ENCODE measurements around the gene ANKRD33B. TPM values are rescaled to one million over a fixed set of nuclear protein-coding genes. Genes with fewer than 3 reads are reported as not detected.

The ANKRD33B gene
- total and polyA plus RNA-seq, 9 of the 15 experiments (the other 6 are each of a cell fraction or from before 2014, with no cell fraction given): 0.10 to 1.7 (median 0.40) TPM

GRCh38 chr5:10595672-10596309 is 31.9 kb downstream of the ANKRD33B start (continued):
- TF ChIP-seq FOXO4 (CRISPR knock-in tag; IDR thresholded peaks at IDR 0.05) (no peak), PCBP1 (IDR thresholded peaks at IDR 0.05; ENCODE audit: low read depth, low read length, poor library complexity, severe bottlenecking) (no peak), HDAC6 (IDR thresholded peaks at IDR 0.05; ENCODE audit: low read depth, low read length) (no peak), YY1 (IDR thresholded peaks at IDR 0.05; ENCODE audit: borderline replicate concordance in 1 of 3, control insufficient read depth in 1 of 3, extremely low read depth in 1 of 3, insufficient read depth in 3 of 3, insufficient read length in 1 of 3, insufficient replicate concordance in 2 of 3, low read depth in 1 of 3, low read length in 2 of 3) (peak in 1 of 3 experiments; percentile 30), NR2C2 (CRISPR knock-in tag; IDR thresholded peaks at IDR 0.05) (no peak), NR2C2 (tag; IDR thresholded peaks at IDR 0.05) (peak; percentile 59), IRF9 (tag; IDR thresholded peaks at IDR 0.05) (no peak), TEAD4 (IDR thresholded peaks at IDR 0.05; ENCODE audit: low read length) (peak; percentile 24; the same call in 1 of the 2 replicates), TEAD4 (CRISPR knock-in tag; IDR thresholded peaks at IDR 0.05; ENCODE audit: borderline replicate concordance) (no peak), ZNF274 (IDR thresholded peaks at IDR 0.05; ENCODE audit: borderline replicate concordance, low read depth, low read length) (no peak), U2AF1 (optimal IDR thresholded peaks at IDR 0.05; ENCODE audit: low read depth, low read length) (no peak), ZNF431 (CRISPR knock-in tag; IDR thresholded peaks at IDR 0.05) (no peak), ZBTB8A (IDR thresholded peaks at IDR 0.05; ENCODE audit: partially characterized antibody) (no peak), HNRNPL (IDR thresholded peaks at IDR 0.05; ENCODE audit: low read depth, low read length) (no peak), MAFF (IDR thresholded peaks at IDR 0.05; ENCODE audit: low read length) (peak; percentile 47; the same call in 1 of the 2 replicates), STAT5A (IDR thresholded peaks at IDR 0.05; ENCODE audit: borderline replicate concordance, low read length) (no peak), BDP1 (IDR thresholded peaks at IDR 0.05; ENCODE audit: insufficient read depth, insufficient read length) (no peak), SMAD4 (CRISPR knock-in tag; conservative IDR thresholded peaks at IDR 0.05) (0 out of 2 replicates have a peak, but pooled peaks have one; percentile 31), IFI16 (CRISPR knock-in tag; IDR thresholded peaks at IDR 0.05) (no peak), CBFA2T2 (conservative IDR thresholded peaks at IDR 0.05) (no peak)
- TF ChIP-seq, protein P1, sequence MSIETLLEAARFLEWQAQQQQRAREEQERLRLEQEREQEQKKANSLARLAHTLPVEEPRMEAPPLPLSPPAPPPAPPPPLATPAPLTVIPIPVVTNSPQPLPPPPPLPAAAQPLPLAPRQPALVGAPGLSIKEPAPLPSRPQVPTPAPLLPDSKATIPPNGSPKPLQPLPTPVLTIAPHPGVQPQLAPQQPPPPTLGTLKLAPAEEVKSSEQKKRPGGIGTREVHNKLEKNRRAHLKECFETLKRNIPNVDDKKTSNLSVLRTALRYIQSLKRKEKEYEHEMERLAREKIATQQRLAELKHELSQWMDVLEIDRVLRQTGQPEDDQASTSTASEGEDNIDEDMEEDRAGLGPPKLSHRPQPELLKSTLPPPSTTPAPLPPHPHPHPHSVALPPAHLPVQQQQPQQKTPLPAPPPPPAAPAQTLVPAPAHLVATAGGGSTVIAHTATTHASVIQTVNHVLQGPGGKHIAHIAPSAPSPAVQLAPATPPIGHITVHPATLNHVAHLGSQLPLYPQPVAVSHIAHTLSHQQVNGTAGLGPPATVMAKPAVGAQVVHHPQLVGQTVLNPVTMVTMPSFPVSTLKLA (conservative IDR thresholded peaks at IDR 0.05): no peak

All from K562 (cell line).